GM23248 (cell line): ENCODE data around the gene CACNA1C. TPM values are rescaled to one million over a fixed set of nuclear protein-coding genes. Genes with fewer than 3 reads are reported as not detected.

Experiments
- DNase-seq: peaks from one replicate; pipeline ENCODE4 v3.0.0-alpha.2; 2015
- H2AFZ ChIP-seq: fragments of 200-600 bp; sonication (generic); 2 replicates; pipeline ENCODE4 v1.6.1; 2016; ENCODE audit warnings: antibody characterized with exemption
- H3F3A ChIP-seq: fragments of 200-600 bp; sonication (generic); 2 replicates; pipeline ENCODE4 v1.6.1; 2016; ENCODE audit warnings: mild to moderate bottlenecking, antibody characterized with exemption, mixed run types; ENCODE audit not compliant: insufficient read depth
- H3K27ac ChIP-seq: fragments of 200-600 bp; sonication (generic); 2 replicates; pipeline ENCODE4 v1.5.1; 2016; ENCODE audit warnings: mild to moderate bottlenecking
- H3K27me3 ChIP-seq: fragments of 200-600 bp; sonication (generic); replicated peaks from 2 replicates; pipeline ENCODE4 v1.6.1; 2016; ENCODE audit warnings: mild to moderate bottlenecking; ENCODE audit not compliant: insufficient read depth
- H3K36me3 ChIP-seq: fragments of 200-600 bp; sonication (generic); 2 replicates; pipeline ENCODE4 v1.6.1; 2016; ENCODE audit warnings: low read depth, mild to moderate bottlenecking
- H3K4me1 ChIP-seq: fragments of 200-600 bp; sonication (generic); 2 replicates; pipeline ENCODE4 v1.6.1; 2016; ENCODE audit warnings: mild to moderate bottlenecking; ENCODE audit not compliant: insufficient read depth
- H3K4me2 ChIP-seq: fragments of 200-600 bp; sonication (generic); one replicate; pipeline ENCODE4 v1.6.1; 2016; ENCODE audit warnings: mild to moderate bottlenecking; ENCODE audit not compliant: unreplicated experiment
- H3K4me3 ChIP-seq: fragments of 200-600 bp; sonication (generic); 2 replicates; pipeline ENCODE4 v1.5.1; 2016; ENCODE audit warnings: mild to moderate bottlenecking
- H3K79me2 ChIP-seq: fragments of 200-600 bp; sonication (generic); 2 replicates; pipeline ENCODE4 v1.6.1; 2016; ENCODE audit warnings: mild to moderate bottlenecking; ENCODE audit not compliant: insufficient read depth
- H3K9ac ChIP-seq: fragments of 200-600 bp; sonication (generic); 2 replicates; pipeline ENCODE4 v1.6.1; 2016; ENCODE audit warnings: mild to moderate bottlenecking
- H3K9me2 ChIP-seq: fragments of 200-600 bp; sonication (generic); 2 replicates; pipeline ENCODE4 v1.6.1; 2016; ENCODE audit warnings: mixed run types, mild to moderate bottlenecking, moderate library complexity; ENCODE audit not compliant: insufficient read depth
- H3K9me3 ChIP-seq: fragments of 200-600 bp; sonication (generic); one replicate; pipeline ENCODE4 v1.6.1; 2017; ENCODE audit warnings: low read depth
- H4K20me1 ChIP-seq: fragments of 200-600 bp; sonication (generic); 2 replicates; pipeline ENCODE4 v1.6.0; 2016; ENCODE audit not compliant: insufficient read depth
- EZH2 ChIP-seq: fragments of 200-600 bp; sonication (generic); IDR thresholded peaks from 2 replicates; pipeline ENCODE4 v1.6.1; 2018; ENCODE audit warnings: antibody characterized with exemption, mild to moderate bottlenecking; ENCODE audit not compliant: insufficient read depth, poor library complexity, severe bottlenecking
- EZH2phosphoT487 ChIP-seq: fragments of 200-600 bp; sonication (generic); IDR thresholded peaks from 2 replicates; pipeline ENCODE4 v1.6.1; 2018; ENCODE audit warnings: antibody characterized with exemption, moderate library complexity, mild to moderate bottlenecking, low read depth; ENCODE audit not compliant: insufficient read depth
- whole genome bisulfite sequencing, 2 experiments: methylation state at CpG; one replicate each; pipeline ENCODE4 v1.1.6; 2015 to 2017; ENCODE audit warnings: low lambda C conversion rate in 2 of 2, low coverage in 1 of 2; ENCODE audit errors: missing lambda C conversion rate in 2 of 2; 5-methylcytosine and 5-hydroxymethylcytosine counted together
- in situ Hi-C: fragments of 300-500 bp; cut with MboI; formaldehyde crosslinking; loops from 2 replicates; pipeline ENCODE4 v1.15.0; 2020
- polyA plus RNA-seq: library from polyadenylated mRNA; unstranded; fragments of >200 nt; fragmentation: Nextera tagmentation; extraction: Ambion mirVana; gene quantifications from 2 replicates; pipeline ENCODE4 v1.2.1, GENCODE V29; 2016
- total RNA-seq: library from RNA; depleted of rRNA; stranded (reverse); fragments of >200 nt; shearing (Covaris generic); gene quantifications from 2 replicates; pipeline ENCODE4 v1.2.3, GENCODE V29; 2014

CACNA1C gene
- total and polyA plus RNA-seq, 2 experiments from 2014 or later, result 4.9 to 11.5 TPM

DNA sequence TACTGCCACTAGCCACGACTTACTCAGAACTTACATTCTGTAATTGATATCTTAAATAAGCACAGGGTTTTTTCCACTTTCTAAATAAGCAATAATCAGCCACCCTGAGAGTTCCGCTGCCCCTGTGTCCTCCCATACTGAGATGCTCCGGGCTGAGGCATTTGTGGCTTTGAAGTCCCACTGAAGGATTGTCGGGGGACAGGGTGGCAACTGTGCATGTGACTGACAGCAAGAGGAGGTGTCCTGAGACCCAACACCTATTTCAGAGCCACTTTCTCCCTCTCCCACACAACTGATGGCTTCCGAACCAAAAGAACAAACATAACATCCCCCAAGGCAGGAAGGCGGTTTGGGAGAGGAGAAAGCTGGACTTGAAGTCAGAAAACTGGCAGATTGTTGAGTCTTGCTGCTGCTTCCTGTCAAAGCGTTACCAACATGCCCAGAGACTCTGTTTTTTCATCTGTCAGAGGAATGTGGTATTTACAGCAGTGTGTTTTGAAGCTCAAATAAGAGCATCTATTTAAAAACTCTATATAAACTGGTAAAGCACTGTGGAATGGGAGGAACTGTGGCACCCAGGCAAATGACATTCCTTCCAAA, 584.1 kb downstream of the CACNA1C start:
- Histone ChIP-seq H3K4me1 (peaks cover 22% of the 10 kb centered on the region), H4K20me1 (no peaks in the 10 kb centered on the region), H3K79me2 (no peaks in the 10 kb centered on the region), H3K9me2 (no peaks in the 10 kb centered on the region), H3K9me3 (no peaks in the 10 kb centered on the region), H3F3A (peaks cover 29% of the 10 kb centered on the region), H3K4me2 (no peak overlapping the region), H3K27ac (no peak overlapping the region), H2AFZ (no peak overlapping the region), H3K4me3 (no peak overlapping the region), H3K9ac (no peak overlapping the region), H3K36me3 (no peaks in the 10 kb centered on the region), H3K27me3 (no peaks in the 10 kb centered on the region)
- WGBS, 2 experiments, result 89 to 92% methylated on average over 7 of the region's 7 CpGs
- in situ Hi-C loops, result no loop called here
- TF ChIP-seq EZH2phosphoT487, result no peak
- TF ChIP-seq EZH2, result no peak
- no peak for DNase-seq

GRCh38 chr12:2637371-2637770, 584.6 kb downstream of the CACNA1C start:
- TF ChIP-seq EZH2 (no peak), EZH2phosphoT487 (no peak)
- Histone ChIP-seq H3K27me3 (no peaks in the 10 kb centered on the region), H3K9ac (no peak overlapping the region), H4K20me1 (no peaks in the 10 kb centered on the region), H3K4me1 (peaks cover 22% of the 10 kb centered on the region), H3K79me2 (no peaks in the 10 kb centered on the region), H3K9me2 (no peaks in the 10 kb centered on the region), H2AFZ (no peak overlapping the region), H3K36me3 (no peaks in the 10 kb centered on the region), H3F3A (peaks cover 29% of the 10 kb centered on the region), H3K4me3 (no peak overlapping the region), H3K4me2 (no peak overlapping the region), H3K9me3 (no peaks in the 10 kb centered on the region), H3K27ac (no peak overlapping the region)
- 90 to 95% methylated on average over 8 of the region's 8 CpGs for WGBS, 2 experiments
- in situ Hi-C loops, result no loop called here
- no peak for DNase-seq

DNA sequence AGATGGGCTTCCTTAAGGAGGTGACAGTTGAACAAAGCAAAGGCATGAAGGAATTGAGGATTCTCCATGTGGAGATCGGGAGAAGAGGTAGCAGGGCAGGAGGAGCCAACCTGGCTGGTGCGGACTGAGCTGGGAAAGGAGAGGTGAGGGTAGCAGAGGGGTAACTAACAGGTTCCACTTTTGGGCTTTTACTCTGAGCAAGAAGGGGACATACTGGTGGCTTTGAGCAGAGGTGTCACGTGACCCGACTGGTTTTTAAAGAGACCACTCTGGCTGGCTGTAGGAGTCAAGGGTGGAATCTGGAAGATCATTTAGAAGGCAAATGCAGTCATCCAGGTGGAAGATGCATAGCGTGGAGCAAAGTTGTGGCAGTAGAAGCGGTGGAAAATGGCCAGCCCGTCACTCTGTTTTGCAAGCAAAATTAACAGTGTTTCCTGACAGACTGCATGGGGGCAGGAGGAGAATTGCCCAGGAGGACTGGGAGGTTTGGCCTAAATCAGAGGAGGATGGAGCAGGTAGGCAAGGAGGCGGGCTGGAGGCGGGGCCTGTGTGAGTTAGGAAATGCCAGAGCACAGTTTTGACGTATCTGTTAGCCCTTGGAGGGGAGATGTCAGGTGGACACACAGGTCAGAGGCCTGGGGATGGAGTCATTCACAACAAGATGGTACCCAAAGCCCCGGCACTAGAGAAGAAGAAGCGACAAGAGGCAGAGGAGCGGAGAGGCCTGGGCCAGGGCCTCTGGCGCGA, 585.7 kb downstream of the CACNA1C start:
- H3K9me3 ChIP-seq, result no peaks in the 10 kb centered on the region
- in situ Hi-C loops, result no loop called here
- WGBS, 2 experiments, result 96 to 98% methylated on average over 14 to 15 of the region's 15 CpGs
- H3K4me2 ChIP-seq, result no peak overlapping the region
- DNase-seq, result no peak
- no peaks in the 10 kb centered on the region for H3K79me2 ChIP-seq
- H3F3A ChIP-seq, result peaks cover 29% of the 10 kb centered on the region
- peaks cover 22% of the 10 kb centered on the region for H3K4me1 ChIP-seq
- no peak overlapping the region for H2AFZ ChIP-seq
- TF ChIP-seq EZH2, result no peak
- no peak for TF ChIP-seq EZH2phosphoT487
- no peaks in the 10 kb centered on the region for H4K20me1 ChIP-seq
- H3K4me3 ChIP-seq, result no peak overlapping the region
- H3K36me3 ChIP-seq, result no peaks in the 10 kb centered on the region
- H3K9me2 ChIP-seq, result no peaks in the 10 kb centered on the region
- no peaks in the 10 kb centered on the region for H3K27me3 ChIP-seq
- no peak overlapping the region for H3K27ac ChIP-seq
- H3K9ac ChIP-seq, result no peak overlapping the region

DNA sequence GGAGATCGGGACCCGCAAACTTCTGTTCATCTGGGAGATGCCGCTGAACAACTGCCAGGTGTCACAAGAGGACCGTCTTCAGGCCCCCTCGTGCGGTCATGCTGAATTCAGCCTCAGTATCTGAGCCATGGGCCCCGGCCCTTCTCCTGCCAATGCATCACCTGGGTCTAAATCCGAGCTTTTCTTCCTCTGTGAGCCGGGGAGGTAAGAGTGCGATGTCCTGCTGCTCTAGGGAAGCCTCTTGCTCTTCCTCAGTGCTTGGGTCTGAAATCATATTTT, 586.2 kb downstream of the CACNA1C start:
- TF ChIP-seq EZH2 (no peak), EZH2phosphoT487 (no peak)

More for the DNA sequence above, 586.2 kb downstream of the CACNA1C start:
- Histone ChIP-seq H3K36me3 (no peaks in the 10 kb centered on the region), H3K9me2 (no peaks in the 10 kb centered on the region), H3K4me1 (peaks cover 22% of the 10 kb centered on the region), H4K20me1 (no peaks in the 10 kb centered on the region), H3K4me3 (no peak overlapping the region), H3K27ac (no peak overlapping the region), H3K79me2 (no peaks in the 10 kb centered on the region), H3F3A (peaks cover 29% of the 10 kb centered on the region), H3K9ac (no peak overlapping the region), H3K4me2 (no peak overlapping the region), H2AFZ (no peak overlapping the region), H3K27me3 (no peaks in the 10 kb centered on the region), H3K9me3 (no peaks in the 10 kb centered on the region)
- 93 to 98% methylated on average over 10 of the region's 10 CpGs for WGBS, 2 experiments
- DNase-seq, result no peak
- in situ Hi-C loops, result no loop called here
